Choroid plexus epithelial cell (primary cell): ENCODE measurements around the gene JSRP1.

Experiments used
- DNase-seq: peaks from one replicate; pipeline ENCODE4 v3.0.0-alpha.2; 2010; ENCODE audit warnings: low read depth
- H3K4me3 ChIP-seq: 2 replicates; pipeline ENCODE4 v1.5.1; 2011; ENCODE audit warnings: low read depth, mild to moderate bottlenecking, control low read depth, low read length, moderate library complexity
- TF ChIP-seq, protein P1 (sequence below): conservative IDR thresholded peaks from 2 replicates; pipeline ENCODE4 v1.5.1; 2011; ENCODE audit warnings: low read depth, mild to moderate bottlenecking, control low read depth, inconsistent platforms, low read length, moderate library complexity

Gene JSRP1

DNA sequence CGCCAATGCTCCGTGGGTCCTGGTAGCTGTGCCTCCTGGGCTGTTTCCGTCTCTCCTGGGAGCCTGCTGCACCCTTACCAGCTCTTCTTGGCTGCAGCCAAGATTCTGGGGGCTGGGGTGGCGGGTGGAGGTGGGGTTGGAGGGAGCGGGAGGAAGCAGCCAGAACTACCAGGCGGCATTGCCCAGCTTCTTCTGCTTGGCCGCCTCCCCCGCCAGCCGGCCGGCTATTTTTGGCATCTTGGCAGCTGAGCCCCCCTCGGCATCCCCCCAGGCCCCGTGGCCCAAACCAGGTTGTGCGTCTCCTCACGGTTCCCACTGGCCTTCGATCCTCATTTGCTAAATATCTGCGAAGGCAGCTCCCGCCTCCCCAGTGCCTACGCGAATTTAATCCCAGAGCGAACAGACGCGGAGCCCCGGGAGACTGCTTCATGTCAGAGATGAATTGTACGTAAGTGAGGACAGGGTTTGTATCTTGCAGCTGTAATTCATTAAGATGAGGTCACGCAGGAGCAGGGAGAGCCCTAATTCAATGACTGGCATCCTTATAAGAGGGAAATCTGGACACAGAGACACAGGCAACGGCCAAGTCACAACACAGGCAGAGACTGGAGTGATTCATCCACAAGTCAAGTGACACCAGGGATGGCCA lies 38.6 kb upstream of the JSRP1 start:
- H3K4me3 ChIP-seq = no peak overlapping the region
- DNase-seq = peak; percentile 39
- TF ChIP-seq, protein P1, sequence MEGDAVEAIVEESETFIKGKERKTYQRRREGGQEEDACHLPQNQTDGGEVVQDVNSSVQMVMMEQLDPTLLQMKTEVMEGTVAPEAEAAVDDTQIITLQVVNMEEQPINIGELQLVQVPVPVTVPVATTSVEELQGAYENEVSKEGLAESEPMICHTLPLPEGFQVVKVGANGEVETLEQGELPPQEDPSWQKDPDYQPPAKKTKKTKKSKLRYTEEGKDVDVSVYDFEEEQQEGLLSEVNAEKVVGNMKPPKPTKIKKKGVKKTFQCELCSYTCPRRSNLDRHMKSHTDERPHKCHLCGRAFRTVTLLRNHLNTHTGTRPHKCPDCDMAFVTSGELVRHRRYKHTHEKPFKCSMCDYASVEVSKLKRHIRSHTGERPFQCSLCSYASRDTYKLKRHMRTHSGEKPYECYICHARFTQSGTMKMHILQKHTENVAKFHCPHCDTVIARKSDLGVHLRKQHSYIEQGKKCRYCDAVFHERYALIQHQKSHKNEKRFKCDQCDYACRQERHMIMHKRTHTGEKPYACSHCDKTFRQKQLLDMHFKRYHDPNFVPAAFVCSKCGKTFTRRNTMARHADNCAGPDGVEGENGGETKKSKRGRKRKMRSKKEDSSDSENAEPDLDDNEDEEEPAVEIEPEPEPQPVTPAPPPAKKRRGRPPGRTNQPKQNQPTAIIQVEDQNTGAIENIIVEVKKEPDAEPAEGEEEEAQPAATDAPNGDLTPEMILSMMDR = no peak

DNA sequence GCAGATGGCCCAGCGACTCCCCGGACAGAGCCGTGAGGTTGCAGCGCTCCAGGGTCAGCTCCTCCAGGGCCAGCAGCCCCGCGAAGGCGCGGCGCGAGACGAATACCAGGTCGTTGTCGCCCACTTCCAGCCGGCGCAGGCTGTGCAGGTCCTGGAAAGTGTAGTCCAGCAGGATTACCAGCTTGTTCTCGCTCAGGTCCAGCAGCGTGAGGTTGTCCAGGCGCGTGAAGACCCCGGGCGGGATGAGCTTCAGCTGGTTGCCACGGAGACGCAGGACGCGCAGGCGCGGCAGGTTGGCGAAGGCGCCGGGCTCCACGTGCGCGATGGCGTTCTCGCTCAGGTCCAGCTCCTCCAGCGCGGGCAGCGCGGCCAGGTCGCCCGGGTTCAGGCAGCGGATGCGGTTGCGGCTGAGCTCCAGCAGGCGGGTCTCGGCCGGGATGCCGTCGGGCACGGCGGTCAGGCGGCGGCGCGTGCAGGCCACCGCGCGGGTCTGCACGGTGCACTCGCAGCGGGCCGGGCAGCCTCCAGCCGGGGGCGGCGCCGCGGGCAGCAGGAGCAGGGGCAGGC lies 35.1 kb upstream of the JSRP1 start:
- DNase-seq = no peak
- TF ChIP-seq, protein P1 = no peak
- no peak overlapping the region for H3K4me3 ChIP-seq

DNA sequence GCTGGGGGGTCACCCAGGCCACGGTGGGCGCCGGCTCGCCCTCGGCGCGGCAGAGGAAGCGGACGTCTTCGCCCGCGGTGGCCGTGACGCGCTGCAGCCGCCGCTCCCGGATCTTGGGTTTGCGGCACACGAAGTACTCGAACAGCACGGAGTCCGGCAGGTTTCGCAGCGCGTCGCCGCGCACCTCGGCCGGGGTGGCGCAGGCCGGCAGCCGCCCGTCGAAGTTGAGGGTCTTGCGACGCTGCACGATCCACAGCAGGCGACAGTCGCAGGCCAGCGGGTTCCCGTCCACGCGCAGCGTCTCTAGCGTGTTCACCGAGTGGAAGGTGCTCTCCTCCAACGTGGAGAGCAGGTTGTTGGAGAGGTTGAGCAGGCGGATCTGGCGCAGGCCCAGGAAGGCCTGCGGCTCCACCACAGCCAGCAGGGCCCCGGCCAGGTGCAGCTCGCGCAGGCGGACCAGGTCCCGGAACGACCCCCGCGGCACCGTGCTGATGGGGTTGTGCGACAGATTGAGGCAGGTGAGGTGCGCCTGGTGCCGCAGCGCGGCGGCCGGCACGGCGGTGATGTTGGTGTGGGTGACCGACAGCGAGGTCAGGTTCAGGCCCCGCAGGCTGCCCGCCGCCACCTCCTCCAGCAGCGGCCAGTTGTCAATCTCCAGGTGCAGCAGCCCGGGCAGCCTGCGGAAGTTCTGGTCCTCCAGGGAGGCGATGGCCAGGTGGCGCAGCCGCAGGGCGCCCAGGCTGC lies 34.4 kb upstream of the JSRP1 start:
- H3K4me3 ChIP-seq = no peak overlapping the region
- DNase-seq = no peak

DNA sequence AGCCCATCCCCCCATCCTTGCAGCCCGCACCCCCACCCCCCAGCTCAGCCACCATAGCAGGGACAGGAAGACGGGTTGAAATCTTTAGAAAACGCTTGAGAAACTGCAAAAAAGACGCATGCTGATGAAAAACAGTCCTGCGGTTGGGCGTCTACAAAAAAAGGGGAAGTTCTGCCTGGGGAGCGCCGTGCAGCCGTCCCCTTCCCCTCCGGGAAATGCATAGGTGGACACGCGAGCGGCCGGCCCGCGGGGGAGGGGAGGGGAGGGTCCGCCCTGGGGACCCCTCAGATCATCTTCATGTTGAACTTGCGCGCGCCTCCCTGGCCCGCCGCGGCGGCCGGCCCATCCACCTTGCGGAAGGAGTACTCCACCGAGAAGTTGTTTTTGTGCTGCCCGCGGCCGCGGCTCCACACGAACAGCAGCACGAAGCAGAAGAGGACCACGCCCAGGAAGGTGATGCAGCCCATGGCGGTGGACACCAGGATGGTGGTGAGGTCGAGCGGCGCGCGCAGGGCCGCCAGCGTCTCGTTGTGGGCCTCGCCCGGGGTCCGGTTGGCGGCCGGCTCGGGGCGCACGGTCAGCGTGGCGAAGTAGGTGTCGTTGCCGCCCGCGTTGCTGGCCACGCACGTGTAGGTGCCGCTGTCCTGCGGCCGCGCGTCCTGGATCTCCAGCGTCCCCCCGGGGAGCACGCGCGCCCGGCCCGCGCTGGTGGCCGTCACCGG lies 33.7 kb upstream of the JSRP1 start:
- TF ChIP-seq, protein P1 = no peak
- no peak overlapping the region for H3K4me3 ChIP-seq
- DNase-seq = no peak

More for the DNA sequence above, 34.4 kb upstream of the JSRP1 start:
- TF ChIP-seq, protein P1 = no peak

DNA sequence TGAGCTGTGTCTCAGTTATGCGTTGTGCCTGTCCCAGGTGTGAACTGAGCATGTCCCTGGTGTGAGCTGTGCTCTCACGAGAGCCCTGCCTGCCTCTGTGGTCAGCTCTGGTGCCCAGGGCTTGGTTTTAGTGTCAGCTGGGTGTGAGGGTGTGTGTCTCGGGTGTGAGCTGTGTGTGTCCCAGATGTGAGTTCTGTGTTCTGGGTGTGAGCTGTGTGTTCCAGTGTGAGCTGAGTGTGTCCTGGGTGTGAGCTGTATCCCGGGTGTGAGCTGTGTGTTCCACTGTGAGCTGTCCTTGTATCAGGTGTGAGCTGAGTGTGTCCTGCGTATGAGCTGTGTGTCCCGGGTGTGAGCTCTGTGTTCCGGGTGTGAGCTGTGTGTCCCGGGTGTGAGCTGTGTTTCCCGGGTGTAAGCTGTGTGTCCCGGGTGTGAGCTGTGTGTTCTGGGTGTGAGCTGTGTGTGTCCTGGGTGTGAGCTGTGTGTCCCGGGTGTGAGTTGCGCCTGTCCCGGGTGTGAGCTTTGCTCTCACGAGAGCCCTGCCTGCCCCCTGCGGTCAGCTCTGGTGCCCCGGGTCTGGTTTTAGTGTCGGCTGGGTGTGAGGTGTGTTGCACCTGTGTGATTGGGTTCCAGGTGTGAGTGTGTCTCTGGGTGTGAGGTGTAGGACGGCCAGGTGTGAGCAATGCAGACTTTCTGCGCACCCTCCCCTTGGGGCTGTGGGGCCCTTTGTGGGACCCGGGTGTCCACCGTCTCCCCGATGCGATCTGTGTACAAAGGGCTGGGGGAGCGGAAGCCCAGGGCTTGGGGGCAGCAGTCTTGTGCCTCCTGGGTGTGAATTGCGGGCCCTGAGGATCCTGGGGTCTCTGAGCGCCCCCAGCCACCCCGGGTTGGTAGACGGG lies 32.8 kb upstream of the JSRP1 start:
- TF ChIP-seq, protein P1 = no peak
- no peak overlapping the region for H3K4me3 ChIP-seq
- DNase-seq = no peak

DNA sequence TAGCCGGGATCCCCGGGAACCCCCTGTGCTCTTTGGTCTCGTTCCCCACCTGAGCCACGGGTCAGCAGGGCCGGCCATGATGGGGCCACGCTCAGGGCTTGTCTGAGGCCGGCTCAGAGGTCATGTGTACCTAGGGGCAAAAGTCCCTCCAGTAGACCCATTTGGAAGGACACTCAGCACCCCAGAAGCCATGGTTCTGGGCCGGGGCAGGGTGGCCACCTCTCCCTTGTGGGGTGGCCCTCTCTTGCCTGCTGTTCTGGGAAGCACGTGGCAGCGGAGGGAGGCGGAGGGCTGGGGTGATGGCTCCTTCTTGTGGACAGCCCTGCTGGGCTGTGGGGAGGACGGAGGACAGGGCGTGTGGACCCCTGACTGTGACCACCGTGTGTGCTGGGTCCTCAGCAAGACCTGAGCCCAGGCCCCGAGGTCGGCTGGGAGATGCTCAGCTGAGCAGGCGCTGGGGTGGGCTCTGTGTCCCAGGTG lies 32.2 kb upstream of the JSRP1 start:
- no peak for DNase-seq
- no peak overlapping the region for H3K4me3 ChIP-seq
- TF ChIP-seq, protein P1 = no peak
